HG03066 (cell line): ENCODE data around the gene RNF26.

Experiments used
- ATAC-seq: cut with Tn5 transposase; IDR thresholded peaks from one replicate; pipeline ENCODE4 v1.9.1; 2021; ENCODE audit warnings: low read depth; ENCODE audit not compliant: unreplicated experiment

The RNF26 gene

GRCh38 chr11:119315131-119316015 is 19.0 kb upstream of the RNF26 start:
- no peak for ATAC-seq

GRCh38 chr11:119316016-119316728 is 18.2 kb upstream of the RNF26 start:
- no peak for ATAC-seq

GRCh38 chr11:119316729-119317591 is 17.4 kb upstream of the RNF26 start, which contains the start of gene MCAM:
TSS of gene MCAM (minus strand) at chr11:119317130. CDS start at chr11:119317101, 29 bp downstream.
- no peak for ATAC-seq

DNA sequence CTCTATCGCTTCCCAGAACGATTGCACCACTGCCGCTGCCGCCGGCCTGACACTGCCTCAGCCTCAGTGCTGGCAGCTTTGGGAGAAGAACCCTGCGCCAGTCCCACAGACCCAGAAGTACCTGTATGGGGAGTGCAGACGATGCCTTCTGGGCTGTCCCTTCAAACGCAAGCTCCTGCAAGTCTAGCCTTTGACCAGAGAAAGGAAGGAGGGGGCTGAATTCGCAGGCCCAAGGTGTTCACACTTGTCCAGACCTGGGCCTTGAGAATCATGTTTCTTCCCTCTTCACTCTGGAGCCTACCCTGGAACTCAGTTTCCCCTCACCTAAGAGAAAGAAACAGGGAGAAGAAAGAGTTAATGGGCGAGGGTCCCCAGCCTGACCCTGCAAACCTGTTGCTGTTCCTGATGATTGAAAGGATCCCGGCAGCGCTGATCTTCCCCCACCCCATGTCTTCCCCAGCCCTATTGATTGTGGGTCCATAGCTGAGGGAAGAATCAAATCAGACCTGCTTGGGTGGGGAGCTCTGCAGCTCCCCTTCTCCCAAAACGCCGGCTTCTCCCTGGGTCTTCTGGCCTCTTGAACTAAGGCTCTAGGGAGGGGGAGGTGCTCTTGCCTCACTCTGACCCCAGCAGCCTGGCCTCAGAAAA is 16.6 kb upstream of the RNF26 start:
- no peak for ATAC-seq

- no peak for ATAC-seq
Measured at GRCh38 chr11:119318240-119319135, 15.8 kb upstream of the RNF26 start.

DNA sequence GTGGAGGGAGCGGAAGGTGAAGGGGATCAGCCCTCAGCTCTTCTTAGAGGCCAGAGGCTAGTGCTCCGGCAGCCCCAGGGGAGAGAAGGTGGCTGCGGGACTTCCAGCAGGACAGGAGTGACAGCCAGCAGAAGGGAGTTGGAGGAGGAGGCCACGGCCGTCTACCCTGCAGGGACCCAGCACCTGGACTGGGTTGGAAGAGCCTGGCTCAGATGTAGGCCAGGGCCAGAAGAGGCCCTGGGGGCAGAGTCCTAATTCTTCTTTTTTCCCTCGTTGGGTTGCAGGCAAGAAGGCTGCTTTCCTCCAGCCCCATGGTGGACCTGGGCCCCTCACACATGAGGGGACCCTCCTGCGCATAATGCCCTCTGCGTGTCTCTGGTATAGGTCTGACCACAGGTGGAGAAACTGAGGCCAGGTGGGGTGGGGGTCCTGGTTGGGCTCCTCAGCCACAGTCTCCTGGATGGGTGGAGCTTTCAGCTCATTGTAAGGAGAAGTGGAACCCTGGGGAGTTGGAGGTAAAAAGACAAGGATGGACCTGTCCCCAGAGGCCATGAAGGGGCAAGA is 15.1 kb upstream of the RNF26 start:
- no peak for ATAC-seq

DNA sequence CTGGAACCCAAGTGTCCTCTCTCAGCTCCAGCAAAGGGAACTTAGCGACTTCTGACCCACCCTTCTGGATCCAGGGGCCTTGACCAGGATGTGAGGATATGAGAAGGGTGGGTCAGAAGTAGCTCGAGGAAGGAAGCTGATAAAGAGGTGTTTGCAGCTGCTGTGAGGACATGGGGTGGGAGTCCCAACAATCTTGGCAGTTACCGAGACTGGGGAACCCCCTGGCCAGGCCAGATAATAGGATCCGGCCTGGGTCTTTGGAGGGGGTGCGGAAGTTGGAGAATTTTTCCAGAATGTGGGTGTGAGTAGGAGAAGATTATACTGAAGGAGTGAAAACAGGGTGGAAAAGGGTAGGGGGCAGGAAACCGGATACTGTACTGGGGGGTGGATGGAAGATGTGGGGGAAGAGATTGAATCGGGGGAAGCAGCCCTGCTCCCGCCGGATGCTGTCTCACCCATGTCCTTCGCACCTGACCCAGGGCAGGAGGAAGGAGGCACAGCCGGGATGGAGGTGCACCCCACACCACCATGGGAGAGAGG is 14.6 kb upstream of the RNF26 start:
- no peak for ATAC-seq

GRCh38 chr11:119320240-119320775 is 14.0 kb upstream of the RNF26 start:
- no peak for ATAC-seq

- peak; percentile 53 for ATAC-seq
Measured at GRCh38 chr11:119320776-119321524, 13.4 kb upstream of the RNF26 start.

DNA sequence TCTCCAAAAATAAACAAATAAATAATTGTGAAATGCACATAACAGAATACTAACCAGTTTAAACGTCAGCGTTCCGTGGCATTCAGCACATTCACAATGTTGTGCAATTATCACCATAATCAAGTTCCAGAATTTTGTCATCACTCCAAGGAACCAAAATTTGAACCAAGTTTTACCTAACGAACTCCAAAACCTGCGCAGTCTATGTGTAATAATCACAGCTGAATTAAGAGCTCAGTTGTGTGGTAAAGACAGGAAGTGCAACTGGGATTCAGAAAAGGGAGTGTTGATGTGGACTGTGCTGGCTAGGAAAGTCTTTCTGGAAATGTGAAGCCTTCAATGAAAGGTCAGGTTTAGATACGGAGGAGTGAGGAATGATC is 12.0 kb upstream of the RNF26 start:
- ATAC-seq: no peak

GRCh38 chr11:119322921-119323531 is 11.3 kb upstream of the RNF26 start:
- ATAC-seq: no peak

GRCh38 chr11:119323532-119324033 is 10.7 kb upstream of the RNF26 start:
- no peak for ATAC-seq

GRCh38 chr11:119324189-119324588 is 10.1 kb upstream of the RNF26 start:
- no peak for ATAC-seq

- ATAC-seq: no peak
Measured at GRCh38 chr11:119329320-119329719, 5.0 kb upstream of the RNF26 start.

GRCh38 chr11:119330237-119330636 is 4.1 kb upstream of the RNF26 start:
- no peak for ATAC-seq

DNA sequence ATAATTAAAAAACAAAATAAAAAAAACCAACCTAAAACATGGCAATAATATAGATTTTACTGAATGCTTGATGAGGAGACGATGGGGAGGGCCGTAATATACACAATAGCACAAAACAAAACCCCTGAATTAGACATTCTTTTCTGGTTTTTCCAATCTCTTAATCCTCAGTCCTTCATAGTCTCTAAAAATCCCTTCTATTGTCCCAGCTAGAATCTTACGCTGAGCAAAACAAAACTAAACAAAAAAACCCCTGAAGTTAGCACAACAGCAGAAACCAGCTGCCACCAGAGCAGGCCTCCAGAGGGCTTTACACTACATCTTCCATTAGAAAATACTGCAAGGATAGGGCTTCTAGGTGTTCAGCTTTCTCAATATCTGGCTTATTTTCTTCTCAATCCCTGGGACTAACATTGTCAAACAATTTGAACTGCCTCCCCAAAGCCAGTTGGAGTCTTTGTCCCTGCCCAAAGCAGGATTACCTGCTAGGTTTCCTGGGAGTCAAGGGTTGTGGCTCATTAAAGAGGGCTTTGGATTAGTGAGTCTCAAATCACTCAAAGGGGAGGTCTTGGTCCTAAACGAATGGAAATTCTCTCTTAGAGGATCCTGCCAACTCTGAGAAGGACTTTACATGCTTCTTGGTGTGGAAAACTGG is 2.1 kb upstream of the RNF26 start:
- ATAC-seq: no peak
